ENCODE results near the gene SVOPL. TPM values are rescaled to one million over a fixed set of nuclear protein-coding genes. Genes with fewer than 3 reads are reported as not detected.

The SVOPL gene
- total RNA-seq, 1 experiment from 2014 or later = 1.1 TPM

DNA sequence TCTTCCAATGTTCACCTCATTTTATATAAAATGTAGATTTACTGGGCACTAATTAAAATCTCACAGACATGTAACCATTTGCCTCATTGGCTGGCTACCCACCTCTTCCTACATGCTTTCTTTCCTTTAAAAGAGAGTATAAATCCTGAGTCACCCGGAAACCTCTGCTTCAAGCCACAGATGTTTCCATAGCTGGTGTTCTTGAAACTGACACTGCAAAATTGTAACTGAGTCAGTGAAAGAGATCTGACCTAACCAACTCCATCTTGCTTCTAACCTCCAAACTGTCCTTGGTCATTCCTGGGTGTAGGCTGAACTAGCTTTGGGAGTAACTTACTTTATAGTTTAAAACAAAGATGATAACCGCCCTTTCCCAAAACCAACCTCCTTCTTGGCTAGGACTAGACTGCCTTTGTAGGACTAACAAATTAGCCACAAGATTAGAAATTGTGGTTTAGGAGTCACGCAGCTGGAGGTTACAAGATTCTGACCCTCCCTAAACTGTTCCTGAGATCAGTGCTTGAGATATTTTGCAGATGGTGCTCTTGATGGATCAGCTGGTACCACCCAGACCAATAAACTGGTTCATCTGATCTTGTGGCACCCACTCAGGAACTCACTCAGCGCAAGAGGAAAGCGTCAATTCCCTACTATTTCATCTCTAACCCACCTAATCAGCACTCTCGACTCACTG is 33.5 kb downstream of the SVOPL start:
- Histone ChIP-seq H3K27ac (ENCODE audit: insufficient read length, low read depth, low read length) (no peak overlapping the region), H3K9me3 (ENCODE audit: control insufficient read depth, low read depth, low read length) (no peaks in the 10 kb centered on the region), H2AK5ac (ENCODE audit: insufficient read length, low read length) (no peak overlapping the region), H3K4me1 (ENCODE audit: insufficient read depth, low read length) (peaks cover 17% of the 10 kb centered on the region; the same call in 1 of the 2 replicates), H3K4ac (ENCODE audit: low read depth, low read length) (no peak overlapping the region), H3K4me2 (ENCODE audit: insufficient read depth, insufficient read length, low read length) (peak overlapping the region; percentile 24), H3K56ac (ENCODE audit: insufficient read length, low read depth, low read length) (no peak overlapping the region), H2BK12ac (ENCODE audit: insufficient read length, low read depth, low read length) (no peak overlapping the region), H2AFZ (ENCODE audit: low read length) (no peak overlapping the region), H2BK15ac (ENCODE audit: low read depth, low read length) (no peak overlapping the region), H3K9ac (ENCODE audit: extremely low read depth, insufficient read length, low read length) (no peak overlapping the region), H3K27me3 (ENCODE audit: insufficient read depth, low read length) (no peaks in the 10 kb centered on the region), H3K23me2 (ENCODE audit: insufficient read length, low read depth, low read length, poor library complexity, severe bottlenecking) (peaks cover 3% of the 10 kb centered on the region), H2BK5ac (ENCODE audit: insufficient read length, low read length) (no peak overlapping the region), H3K18ac (ENCODE audit: insufficient read length, low read depth, low read length) (no peak overlapping the region), H3K23ac (ENCODE audit: insufficient read length, low read depth, low read length) (no peak overlapping the region), H3K14ac (ENCODE audit: insufficient read depth, low read length) (no peak overlapping the region), H4K8ac (replicated peaks; ENCODE audit: insufficient read length, low read depth, low read length) (no peak overlapping the region), H4K20me1 (ENCODE audit: control insufficient read depth, insufficient read depth, insufficient read length) (no peaks in the 10 kb centered on the region), H4K91ac (ENCODE audit: insufficient read length, low read depth, low read length) (no peak overlapping the region), H3T11ph (ENCODE audit: low read length) (no peak overlapping the region), H4K5ac (ENCODE audit: insufficient read length, low read depth, low read length) (no peak overlapping the region), H3K79me1 (ENCODE audit: insufficient read depth, low read depth, low read length, poor library complexity, severe bottlenecking) (no peaks in the 10 kb centered on the region), H3K79me2 (ENCODE audit: insufficient read depth, low read length) (no peaks in the 10 kb centered on the region), H2BK120ac (ENCODE audit: low read depth, low read length, poor library complexity, severe bottlenecking) (no peak overlapping the region), H2BK20ac (ENCODE audit: low read depth, low read length, poor library complexity, severe bottlenecking) (no peak overlapping the region)
- H3K4me1 Mint-ChIP-seq = peaks cover 61 to 69% of the 10 kb centered on the region in 2 experiments
- peaks cover 11 to 19% of the 10 kb centered on the region in 2 experiments for H3K9me3 Mint-ChIP-seq
- TF ChIP-seq, protein P1, sequence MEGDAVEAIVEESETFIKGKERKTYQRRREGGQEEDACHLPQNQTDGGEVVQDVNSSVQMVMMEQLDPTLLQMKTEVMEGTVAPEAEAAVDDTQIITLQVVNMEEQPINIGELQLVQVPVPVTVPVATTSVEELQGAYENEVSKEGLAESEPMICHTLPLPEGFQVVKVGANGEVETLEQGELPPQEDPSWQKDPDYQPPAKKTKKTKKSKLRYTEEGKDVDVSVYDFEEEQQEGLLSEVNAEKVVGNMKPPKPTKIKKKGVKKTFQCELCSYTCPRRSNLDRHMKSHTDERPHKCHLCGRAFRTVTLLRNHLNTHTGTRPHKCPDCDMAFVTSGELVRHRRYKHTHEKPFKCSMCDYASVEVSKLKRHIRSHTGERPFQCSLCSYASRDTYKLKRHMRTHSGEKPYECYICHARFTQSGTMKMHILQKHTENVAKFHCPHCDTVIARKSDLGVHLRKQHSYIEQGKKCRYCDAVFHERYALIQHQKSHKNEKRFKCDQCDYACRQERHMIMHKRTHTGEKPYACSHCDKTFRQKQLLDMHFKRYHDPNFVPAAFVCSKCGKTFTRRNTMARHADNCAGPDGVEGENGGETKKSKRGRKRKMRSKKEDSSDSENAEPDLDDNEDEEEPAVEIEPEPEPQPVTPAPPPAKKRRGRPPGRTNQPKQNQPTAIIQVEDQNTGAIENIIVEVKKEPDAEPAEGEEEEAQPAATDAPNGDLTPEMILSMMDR (conservative IDR thresholded peaks at IDR 0.05) = no peak
- H3K4me3 Mint-ChIP-seq = no peak overlapping the region
- no CpG with 5 or more reads among the region's 6 CpGs for WGBS (ENCODE audit: extremely low coverage, insufficient read length, low lambda C conversion rate)
- no peak for DNase-seq
- H3K27ac Mint-ChIP-seq = peak overlapping the region in 1 of 3 experiments; percentile 2; a peak in 1 of 7 replicates
- no peaks in the 10 kb centered on the region for H3K27me3 Mint-ChIP-seq (ENCODE audit: low read depth)
- peaks cover 0 to 17% (median 9%) of the 10 kb centered on the region in 3 experiments; a peak in 6 of 7 replicates for H3K36me3 Mint-ChIP-seq (ENCODE audit: insufficient read depth in 1 of 3, low read depth in 3 of 3)
